ENCODE results near the gene SNAP25.

The SNAP25 gene

DNA sequence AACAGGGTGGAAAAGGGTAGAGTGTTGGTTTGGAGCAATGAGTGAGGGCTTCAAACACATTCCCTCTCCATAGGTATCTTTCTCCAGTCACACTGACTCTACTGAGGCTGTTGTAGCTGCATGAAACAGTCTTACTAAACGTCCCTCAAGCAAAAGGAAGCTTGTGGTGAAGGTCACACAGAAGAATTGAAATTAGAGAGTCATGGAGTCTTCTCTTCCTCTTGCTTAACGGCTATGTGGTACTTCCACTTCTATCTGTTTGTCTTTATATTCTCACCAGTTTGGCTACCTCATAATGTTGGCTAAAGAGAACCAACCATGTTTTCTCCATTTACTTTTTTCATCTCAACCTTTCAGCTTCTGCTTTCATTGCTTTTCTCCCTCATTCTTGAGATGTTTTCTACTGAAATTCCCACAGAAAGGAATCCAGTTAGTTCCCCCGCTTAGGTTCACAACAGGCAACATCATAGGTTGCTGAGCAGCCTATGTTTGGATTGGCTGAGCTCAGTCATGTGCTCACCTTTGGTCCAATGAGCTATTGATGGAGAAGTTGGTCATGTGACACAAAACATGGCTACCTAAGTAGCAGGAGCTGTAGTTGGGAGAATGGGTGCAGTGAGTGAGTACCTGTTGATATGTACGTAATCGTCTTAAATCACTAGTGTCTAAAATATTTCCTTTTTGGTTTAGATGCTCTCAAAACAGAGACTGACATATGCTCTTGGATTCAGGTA, 99.8 kb downstream of the SNAP25 start:
- DNase-seq (ENCODE audit: low read depth): no peak
- TF ChIP-seq, protein P1, sequence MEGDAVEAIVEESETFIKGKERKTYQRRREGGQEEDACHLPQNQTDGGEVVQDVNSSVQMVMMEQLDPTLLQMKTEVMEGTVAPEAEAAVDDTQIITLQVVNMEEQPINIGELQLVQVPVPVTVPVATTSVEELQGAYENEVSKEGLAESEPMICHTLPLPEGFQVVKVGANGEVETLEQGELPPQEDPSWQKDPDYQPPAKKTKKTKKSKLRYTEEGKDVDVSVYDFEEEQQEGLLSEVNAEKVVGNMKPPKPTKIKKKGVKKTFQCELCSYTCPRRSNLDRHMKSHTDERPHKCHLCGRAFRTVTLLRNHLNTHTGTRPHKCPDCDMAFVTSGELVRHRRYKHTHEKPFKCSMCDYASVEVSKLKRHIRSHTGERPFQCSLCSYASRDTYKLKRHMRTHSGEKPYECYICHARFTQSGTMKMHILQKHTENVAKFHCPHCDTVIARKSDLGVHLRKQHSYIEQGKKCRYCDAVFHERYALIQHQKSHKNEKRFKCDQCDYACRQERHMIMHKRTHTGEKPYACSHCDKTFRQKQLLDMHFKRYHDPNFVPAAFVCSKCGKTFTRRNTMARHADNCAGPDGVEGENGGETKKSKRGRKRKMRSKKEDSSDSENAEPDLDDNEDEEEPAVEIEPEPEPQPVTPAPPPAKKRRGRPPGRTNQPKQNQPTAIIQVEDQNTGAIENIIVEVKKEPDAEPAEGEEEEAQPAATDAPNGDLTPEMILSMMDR (conservative IDR thresholded peaks at IDR 0.05; ENCODE audit: low read depth, low read length): no peak
- H3K4me3 ChIP-seq (ENCODE audit: low read length): no peak overlapping the region

DNA sequence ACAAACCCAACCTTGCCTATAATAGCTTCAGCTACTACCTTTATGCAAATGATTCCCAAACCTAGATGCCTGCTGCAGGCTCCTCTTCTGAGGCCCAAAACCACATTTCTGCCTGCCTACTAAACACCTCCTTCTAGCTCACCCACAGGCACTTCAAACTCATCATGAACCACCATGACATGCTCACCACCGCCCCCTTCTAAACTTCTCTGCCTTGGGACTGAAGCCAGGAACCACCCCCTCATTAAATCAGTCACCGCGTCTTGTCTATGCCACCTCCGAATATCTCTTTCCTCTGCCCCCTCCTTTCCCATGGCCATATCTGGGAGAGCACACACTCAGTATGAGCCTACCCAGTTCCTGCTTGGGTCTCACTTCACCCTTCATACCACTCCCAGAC, 101.2 kb downstream of the SNAP25 start:
- no peak for DNase-seq (ENCODE audit: low read depth)
- TF ChIP-seq, protein P1 (conservative IDR thresholded peaks at IDR 0.05; ENCODE audit: low read depth, low read length): no peak

DNA sequence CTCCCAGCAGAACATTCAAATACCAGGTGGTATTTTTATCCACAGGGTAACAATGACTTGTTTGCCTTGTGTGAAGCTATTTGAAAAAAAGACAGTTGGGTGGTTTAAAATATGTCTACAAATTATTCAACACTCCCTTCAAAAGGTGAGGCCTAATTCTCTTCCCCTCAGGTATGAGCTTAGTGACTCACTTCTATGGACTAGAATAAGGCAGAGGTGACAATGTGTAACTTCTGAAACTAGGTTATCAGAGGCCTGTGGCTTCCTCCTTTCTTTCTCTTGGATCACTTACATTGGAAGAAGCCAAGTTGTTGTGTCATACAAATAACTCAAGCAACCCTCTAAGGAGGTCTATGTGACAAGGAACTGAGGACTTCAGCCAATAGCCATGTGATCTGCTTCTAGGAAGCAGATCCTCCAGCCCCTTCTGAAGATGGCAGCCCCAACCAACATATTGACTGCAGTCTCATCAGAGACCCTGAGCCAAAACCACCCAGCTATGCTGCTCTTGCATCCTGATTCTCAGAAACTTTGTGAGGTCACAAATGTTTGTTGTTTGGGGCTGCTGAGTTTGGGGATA, 102.6 kb downstream of the SNAP25 start:
- no peak overlapping the region for H3K4me3 ChIP-seq (ENCODE audit: low read length)
- TF ChIP-seq, protein P1 (conservative IDR thresholded peaks at IDR 0.05; ENCODE audit: low read depth, low read length): no peak
- no peak for DNase-seq (ENCODE audit: low read depth)

More for the DNA sequence above, 101.2 kb downstream of the SNAP25 start:
- H3K4me3 ChIP-seq (ENCODE audit: low read length): no peak overlapping the region

DNA sequence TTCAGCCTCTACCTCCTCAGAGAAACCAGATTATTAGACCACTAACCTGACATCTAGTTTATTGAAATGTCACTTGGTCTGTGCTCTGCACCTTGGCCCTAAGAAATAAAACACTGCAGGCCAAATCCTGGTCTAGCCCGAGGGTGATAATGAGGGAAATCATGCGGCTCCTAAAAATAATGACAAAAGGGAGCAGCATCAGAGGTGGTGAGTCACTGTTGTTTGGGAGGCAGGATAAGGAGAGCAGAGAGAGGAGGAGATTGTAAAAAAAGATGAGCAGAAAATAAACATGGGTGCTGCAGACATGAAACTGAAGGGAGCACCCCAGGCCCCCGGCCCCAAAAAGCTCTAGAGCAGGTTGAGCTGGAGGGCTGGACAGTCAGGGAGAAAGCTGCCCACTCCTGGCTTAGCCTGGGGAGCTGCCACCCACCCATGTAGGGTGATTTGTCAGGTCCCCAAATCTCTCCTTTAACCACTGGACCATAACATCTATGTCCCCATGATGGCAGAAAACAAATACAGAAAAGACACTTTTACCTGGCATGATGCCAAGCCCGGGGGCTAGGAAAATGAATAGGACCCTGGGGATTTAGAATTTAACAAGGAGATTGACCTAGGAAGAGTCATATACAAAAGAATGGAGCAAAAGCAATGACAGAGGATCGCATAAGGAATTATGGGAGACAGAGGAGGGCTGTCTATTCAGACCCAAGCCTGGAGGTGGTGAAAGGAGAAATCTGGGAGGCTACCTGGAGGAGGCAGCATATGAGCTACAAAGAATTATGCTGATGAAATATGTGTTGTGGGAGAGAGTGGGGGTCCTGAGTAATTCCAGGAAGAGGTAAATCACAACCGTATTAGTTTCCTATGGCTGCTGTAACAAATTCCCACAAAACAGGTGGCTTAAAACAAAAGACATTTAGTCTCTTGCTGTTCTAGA, 103.7 kb downstream of the SNAP25 start:
- no peak overlapping the region for H3K4me3 ChIP-seq (ENCODE audit: low read length)
- TF ChIP-seq, protein P1 (conservative IDR thresholded peaks at IDR 0.05; ENCODE audit: low read depth, low read length): no peak
- no peak for DNase-seq (ENCODE audit: low read depth)

DNA sequence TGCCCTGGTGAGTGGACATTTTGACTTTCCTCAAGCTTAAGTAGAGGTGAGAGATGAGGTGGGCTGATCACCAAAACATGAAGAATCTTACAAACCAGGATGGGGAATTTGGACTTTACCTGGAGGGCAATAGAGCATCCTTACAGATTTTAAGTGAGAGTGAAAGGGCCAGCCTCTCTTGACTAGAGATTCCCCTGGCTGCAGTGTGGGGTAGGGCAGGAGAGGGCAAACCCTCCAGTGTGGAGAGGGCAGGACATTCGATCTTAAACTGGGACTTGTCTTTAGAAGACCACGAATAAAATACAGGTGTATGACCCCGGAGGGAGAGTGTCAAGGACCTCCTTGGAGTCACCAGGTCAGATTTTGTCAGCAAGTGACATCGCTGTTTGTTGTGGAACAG, 105.1 kb downstream of the SNAP25 start:
- TF ChIP-seq, protein P1 (conservative IDR thresholded peaks at IDR 0.05; ENCODE audit: low read depth, low read length): no peak
- no peak overlapping the region for H3K4me3 ChIP-seq (ENCODE audit: low read length)
- DNase-seq (ENCODE audit: low read depth): no peak

DNA sequence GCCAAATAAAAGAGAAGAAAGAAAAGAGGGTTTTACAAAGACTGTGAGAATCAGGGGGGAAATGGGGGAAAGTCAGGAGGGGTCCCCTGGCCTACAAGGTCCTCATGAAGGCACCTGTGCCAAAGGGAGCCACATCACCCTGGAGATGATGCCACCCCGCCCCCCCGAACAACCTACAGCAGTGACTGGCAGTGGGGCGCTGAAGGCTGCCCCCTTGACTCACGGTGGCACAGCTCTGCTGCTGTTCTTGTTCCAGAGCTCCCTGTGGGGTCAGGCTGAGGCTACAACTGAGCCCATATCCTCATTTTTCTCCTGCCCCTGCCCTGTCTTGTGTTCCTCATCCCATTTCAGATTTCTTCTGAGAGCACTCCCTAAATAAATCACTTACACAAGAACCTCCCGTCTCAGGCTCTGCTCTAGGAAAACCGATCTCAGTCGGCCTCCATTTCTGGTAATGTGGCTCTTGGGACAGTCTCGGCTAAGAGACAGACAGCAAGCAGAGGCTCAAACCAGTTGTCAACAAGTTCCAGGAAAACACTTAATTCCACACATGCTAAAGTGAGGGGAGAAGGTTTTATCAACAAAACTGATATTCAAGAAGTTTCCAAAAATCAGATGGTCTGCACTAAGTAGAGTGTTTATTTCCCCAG, 105.7 kb downstream of the SNAP25 start:
- TF ChIP-seq, protein P1 (conservative IDR thresholded peaks at IDR 0.05; ENCODE audit: low read depth, low read length): no peak
- no peak for DNase-seq (ENCODE audit: low read depth)
- H3K4me3 ChIP-seq (ENCODE audit: low read length): no peak overlapping the region
